HAP-1 (cell line): Measurements from ENCODE around the gene CASQ2.

Source experiments
- DNase-seq, 2 experiments: peaks; one replicate each; pipeline ENCODE4 v3.0.0-alpha.2; 2016 to 2020; ENCODE audit warnings: low spot score in 2 of 2
- H3K27me3 ChIP-seq: fragments of 250-450 bp; sonication (Bioruptor Pico); 2 replicates; pipeline ENCODE4 v1.5.1; 2020; ENCODE audit warnings: low read depth, mild to moderate bottlenecking, moderate library complexity
- H3K36me3 ChIP-seq: fragments of 250-450 bp; sonication (Bioruptor Pico); replicated peaks from 2 replicates; pipeline ENCODE4 v1.5.1; 2020; ENCODE audit warnings: mild to moderate bottlenecking
- H3K4me1 ChIP-seq: fragments of 250-450 bp; sonication (Bioruptor Pico); 2 replicates; pipeline ENCODE4 v1.5.1; 2020; ENCODE audit warnings: mild to moderate bottlenecking
- H3K4me3 ChIP-seq: fragments of 250-450 bp; sonication (Bioruptor Pico); 2 replicates; pipeline ENCODE4 v1.5.1; 2020; ENCODE audit warnings: mild to moderate bottlenecking, moderate library complexity
- H3K9me3 ChIP-seq: fragments of 250-450 bp; sonication (Bioruptor Pico); 2 replicates; pipeline ENCODE4 v1.5.1; 2020; ENCODE audit warnings: mild to moderate bottlenecking, moderate library complexity
- in situ Hi-C: fragments of 300-500 bp; cut with MboI; formaldehyde crosslinking; loops from 3 replicates; pipeline ENCODE4 v1.14.3; 2020; ENCODE audit warnings: low sequenced_read_pairs, inconsistent platforms, mixed read lengths

CASQ2 gene

DNA sequence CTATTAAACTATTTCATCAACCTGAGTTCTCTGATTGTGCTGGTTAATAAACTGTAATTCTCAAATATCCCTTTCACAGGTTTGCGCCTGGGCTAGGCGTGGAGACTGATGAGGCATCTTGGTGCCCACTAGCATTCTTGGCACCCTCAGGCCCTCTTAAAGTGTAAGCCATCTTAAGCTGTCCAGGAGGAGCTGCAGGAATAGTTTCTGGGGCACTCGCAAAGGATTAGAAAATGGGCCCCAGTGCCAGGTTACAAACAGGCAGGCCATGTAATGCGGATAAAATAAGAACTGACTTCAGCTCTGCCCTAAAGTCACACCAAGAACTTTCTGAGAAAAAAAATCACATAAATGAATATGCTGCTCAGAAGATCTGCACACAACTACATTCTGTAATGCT is 1.1 kb downstream of the CASQ2 start:
- H3K4me1 ChIP-seq, result peaks cover 4% of the 10 kb centered on the region
- no peak for DNase-seq
- in situ Hi-C loops, result loop anchor here (25.0 kb wide), 1 partner anchor 630 kb away; no protein-coding TSS in a partner anchor
- H3K9me3 ChIP-seq, result no peaks in the 10 kb centered on the region
- no peaks in the 10 kb centered on the region for H3K27me3 ChIP-seq
- no peak overlapping the region for H3K4me3 ChIP-seq
- H3K36me3 ChIP-seq, result no peaks in the 10 kb centered on the region

DNA sequence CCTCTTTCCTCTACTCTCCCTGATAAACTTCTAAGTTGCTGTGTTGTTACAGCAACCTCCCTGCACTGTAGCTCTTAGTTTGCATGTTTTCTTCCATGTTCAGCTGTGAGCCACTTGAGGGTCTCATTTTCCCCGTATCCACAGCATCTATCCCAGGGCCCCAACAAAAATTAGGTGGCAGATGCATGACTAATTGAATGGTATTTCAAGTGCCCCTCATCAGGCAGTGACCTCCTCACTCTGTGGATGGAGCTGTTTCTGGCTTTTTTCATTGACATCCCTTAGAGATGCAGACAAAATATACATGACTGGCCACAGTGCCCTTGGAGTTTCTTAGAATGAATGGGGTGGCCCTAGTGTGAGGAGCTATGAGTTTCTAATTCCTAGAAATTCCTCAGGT is 3.4 kb downstream of the CASQ2 start:
- no peak for DNase-seq
- H3K4me3 ChIP-seq, result no peak overlapping the region
- in situ Hi-C loops, result loop anchor here (25.0 kb wide), 1 partner anchor 628 kb away; no protein-coding TSS in a partner anchor
- H3K4me1 ChIP-seq, result no peaks in the 10 kb centered on the region
- no peaks in the 10 kb centered on the region for H3K27me3 ChIP-seq
- no peaks in the 10 kb centered on the region for H3K36me3 ChIP-seq
- H3K9me3 ChIP-seq, result no peaks in the 10 kb centered on the region

DNA sequence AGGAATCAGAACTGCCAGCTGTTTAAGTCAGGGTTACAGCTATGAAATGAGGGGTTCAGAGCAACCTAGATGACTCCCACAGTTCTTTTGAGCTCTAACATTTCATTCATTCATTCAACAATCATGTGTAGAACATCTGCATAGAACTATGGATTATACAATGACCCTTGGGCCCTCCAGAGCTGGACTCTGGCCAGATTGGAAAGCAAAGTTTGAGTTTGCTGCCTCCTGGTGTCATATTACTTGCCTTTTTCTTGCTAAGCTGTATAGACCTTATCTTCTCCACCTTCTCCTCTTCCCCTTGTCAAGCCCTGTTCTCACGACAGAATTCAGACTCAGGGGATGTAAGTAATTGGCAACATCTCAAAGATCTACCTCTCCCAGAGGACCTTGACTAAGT is 4.0 kb downstream of the CASQ2 start:
- no peaks in the 10 kb centered on the region for H3K9me3 ChIP-seq
- no peaks in the 10 kb centered on the region for H3K27me3 ChIP-seq
- no peaks in the 10 kb centered on the region for H3K4me1 ChIP-seq
- H3K4me3 ChIP-seq, result no peak overlapping the region
- DNase-seq, result peak; percentile 34 to 60
- no peaks in the 10 kb centered on the region for H3K36me3 ChIP-seq
- in situ Hi-C loops, result loop anchor here (25.0 kb wide), 1 partner anchor 627 kb away; no protein-coding TSS in a partner anchor

DNA sequence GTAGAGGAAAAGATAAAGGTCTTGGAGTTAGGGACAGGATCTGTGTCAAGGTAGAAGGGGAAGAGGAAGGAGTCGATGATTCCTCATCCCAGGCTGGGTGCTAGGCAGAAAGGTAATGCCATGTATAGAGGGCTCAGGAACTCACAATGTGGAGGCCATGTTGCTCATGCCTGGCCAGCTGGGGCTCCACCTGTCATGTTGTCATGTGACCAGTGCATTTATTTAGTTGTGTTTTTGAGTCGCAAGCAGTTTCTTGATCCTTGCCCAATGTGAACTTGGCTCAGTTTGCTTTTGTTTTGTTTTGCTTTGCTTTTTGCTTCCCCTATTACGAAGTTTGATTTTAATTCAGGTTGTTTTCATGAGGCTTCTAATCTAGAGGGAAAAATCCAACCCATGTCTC is 5.7 kb downstream of the CASQ2 start:
- no peaks in the 10 kb centered on the region for H3K4me1 ChIP-seq
- DNase-seq, result no peak
- in situ Hi-C loops, result loop anchor here (25.0 kb wide), 1 partner anchor 625 kb away; no protein-coding TSS in a partner anchor

DNA sequence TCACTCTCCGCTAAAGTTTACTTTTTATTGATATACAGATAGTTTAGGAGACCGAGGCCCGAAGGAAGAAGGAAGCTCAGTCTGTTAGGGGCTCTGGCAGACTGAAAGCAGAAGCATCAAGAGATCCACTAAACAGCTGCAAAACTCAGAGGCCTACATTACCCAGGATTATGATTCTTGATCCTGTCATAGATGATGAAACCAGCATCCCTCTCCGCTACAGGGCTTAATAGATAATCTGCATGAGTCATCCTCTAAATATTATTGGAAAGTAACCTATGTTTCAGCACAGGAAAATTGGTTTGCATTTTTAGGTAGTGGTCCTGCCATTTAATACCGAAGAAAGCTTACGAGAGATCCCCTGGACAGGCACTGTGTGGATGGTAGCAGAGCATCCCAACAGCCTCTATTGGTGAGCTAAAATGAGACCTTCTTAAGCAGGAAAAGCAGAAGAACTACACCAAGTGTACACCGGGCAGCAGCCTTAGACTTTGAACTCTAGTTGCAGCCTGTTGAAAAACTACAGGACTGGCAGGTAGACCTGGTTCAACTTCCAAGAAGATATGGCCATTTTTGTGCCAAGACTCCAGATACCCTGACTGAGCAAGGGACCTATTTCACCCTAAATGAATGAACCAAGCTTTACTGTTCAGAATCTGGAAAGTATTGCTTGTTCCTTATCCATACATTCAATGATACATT is 6.8 kb downstream of the CASQ2 start:
- Histone ChIP-seq H3K36me3 (no peaks in the 10 kb centered on the region), H3K9me3 (no peaks in the 10 kb centered on the region), H3K4me1 (no peaks in the 10 kb centered on the region), H3K27me3 (no peaks in the 10 kb centered on the region), H3K4me3 (no peak overlapping the region)
- in situ Hi-C loops, result loop anchor here (25.0 kb wide), 1 partner anchor 624 kb away; no protein-coding TSS in a partner anchor
- DNase-seq, result no peak

More for the DNA sequence above, 5.7 kb downstream of the CASQ2 start:
- Histone ChIP-seq H3K27me3 (no peaks in the 10 kb centered on the region), H3K9me3 (no peaks in the 10 kb centered on the region), H3K36me3 (no peaks in the 10 kb centered on the region), H3K4me3 (no peak overlapping the region)

DNA sequence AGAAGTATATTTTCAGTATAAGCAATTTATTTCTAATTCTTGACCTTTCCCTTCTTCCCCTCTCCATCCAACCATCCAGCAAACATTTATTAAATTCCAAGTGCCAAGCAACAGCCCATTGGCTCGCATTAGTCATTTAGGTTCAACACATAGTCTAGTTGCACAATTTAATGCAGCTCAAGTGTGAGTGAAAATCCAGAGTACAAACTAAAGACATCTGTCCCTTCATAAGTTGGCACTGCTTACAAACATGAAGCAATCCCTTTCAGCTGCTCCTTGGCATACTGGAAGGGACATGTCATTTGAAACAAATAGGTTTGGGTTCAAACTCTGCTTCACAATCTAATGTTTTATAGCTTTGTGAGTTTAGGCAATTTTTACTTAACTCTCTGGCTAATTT is 10.7 kb downstream of the CASQ2 start:
- Histone ChIP-seq H3K36me3 (no peaks in the 10 kb centered on the region), H3K4me1 (no peaks in the 10 kb centered on the region), H3K9me3 (no peaks in the 10 kb centered on the region), H3K27me3 (no peaks in the 10 kb centered on the region), H3K4me3 (no peak overlapping the region)
- in situ Hi-C loops, result loop anchor here (25.0 kb wide), 1 partner anchor 621 kb away; no protein-coding TSS in a partner anchor
- DNase-seq, result no peak

DNA sequence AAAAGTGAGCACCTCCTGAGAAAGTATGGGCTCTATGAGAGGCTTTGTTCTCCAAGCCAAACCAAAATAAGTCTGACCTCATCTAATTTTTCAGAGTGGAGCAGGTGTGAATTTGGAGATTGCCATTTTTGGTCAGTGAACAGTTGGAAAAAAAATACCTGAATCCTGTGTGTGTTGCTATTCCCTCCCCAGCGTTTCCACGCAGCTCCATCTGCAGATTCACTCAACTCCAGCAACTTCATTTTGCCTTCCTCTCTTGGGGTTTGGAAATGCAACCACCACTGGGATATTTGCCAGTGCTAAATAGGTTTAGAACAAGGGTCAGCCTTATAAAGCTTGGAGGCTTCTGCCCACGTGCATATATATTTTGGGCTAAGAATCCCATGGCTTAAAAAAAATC is 11.2 kb downstream of the CASQ2 start:
- Histone ChIP-seq H3K4me1 (no peaks in the 10 kb centered on the region), H3K36me3 (no peaks in the 10 kb centered on the region), H3K4me3 (no peak overlapping the region), H3K27me3 (no peaks in the 10 kb centered on the region), H3K9me3 (no peaks in the 10 kb centered on the region)
- DNase-seq, result no peak
- in situ Hi-C loops, result loop anchor here (25.0 kb wide), 1 partner anchor 620 kb away; no protein-coding TSS in a partner anchor

DNA sequence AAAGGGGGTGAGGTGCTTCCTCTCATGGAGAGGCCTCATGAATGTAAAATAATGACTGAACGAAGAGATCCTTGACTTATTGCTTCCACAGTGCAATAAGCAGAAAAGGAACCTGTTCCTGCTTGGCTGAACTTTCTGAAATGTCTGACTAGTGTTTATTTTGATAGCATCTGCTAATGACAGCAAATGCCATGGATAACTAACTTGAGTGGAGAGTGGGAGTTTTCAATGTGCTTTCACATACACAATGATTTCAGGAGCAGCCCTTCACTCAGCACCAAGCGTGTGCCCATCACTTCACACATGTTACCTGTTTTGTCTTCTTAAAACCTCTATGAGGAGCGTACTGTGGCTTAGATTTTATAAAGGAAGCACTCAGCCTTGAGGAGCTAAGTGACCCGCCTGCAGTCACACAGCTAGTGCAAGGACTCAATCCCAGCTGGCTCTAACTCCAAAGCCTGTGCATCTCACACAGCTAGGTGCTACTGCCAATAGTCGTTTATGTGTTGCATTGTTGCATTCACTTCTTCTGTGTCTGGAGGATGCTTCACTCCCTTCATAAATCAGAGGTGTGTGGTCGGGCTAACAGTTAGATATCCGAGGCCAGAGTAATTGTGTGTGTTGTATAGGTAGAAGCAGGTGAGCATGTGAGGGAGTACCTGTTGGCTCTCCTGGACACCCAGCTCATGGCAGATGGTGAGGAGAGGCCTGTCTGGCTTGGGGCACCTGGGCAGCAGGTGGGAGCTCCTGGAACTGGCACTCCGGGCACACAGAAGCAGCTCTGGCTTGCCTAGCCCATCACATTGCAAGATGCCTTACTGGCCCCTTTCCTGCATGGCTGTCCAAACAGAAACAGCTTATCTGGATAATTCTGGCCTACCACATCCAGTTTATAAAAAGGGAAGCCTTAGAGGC is 12.8 kb downstream of the CASQ2 start:
- in situ Hi-C loops, result loop anchor here (25.0 kb wide), 1 partner anchor 618 kb away; no protein-coding TSS in a partner anchor
- no peaks in the 10 kb centered on the region for H3K4me1 ChIP-seq
- H3K9me3 ChIP-seq, result no peaks in the 10 kb centered on the region
- H3K4me3 ChIP-seq, result no peak overlapping the region
- no peaks in the 10 kb centered on the region for H3K36me3 ChIP-seq
- no peaks in the 10 kb centered on the region for H3K27me3 ChIP-seq
- no peak for DNase-seq

DNA sequence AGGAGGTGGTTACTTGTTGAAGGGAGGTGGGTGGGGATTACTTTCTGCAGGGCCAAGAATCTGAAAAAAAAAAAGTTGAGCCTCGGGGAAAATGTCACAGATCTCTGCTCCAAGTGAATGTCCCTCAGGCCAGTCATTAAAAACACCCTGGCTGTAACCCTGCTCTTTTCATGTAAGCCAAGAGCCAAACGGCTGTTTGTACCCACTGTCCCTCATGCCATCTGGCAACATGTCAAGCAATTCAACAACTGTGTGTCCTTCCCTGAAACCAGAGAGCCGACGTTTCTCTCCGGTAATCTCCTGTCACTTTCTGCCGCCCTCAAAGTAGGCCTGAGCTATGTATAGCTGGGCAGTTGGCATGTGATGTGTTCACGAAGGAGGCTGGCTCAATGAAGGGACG is 14.7 kb downstream of the CASQ2 start:
- Histone ChIP-seq H3K27me3 (no peaks in the 10 kb centered on the region), H3K36me3 (no peaks in the 10 kb centered on the region), H3K9me3 (no peaks in the 10 kb centered on the region), H3K4me1 (no peaks in the 10 kb centered on the region), H3K4me3 (no peak overlapping the region)
- no peak for DNase-seq
- in situ Hi-C loops, result loop anchor here (25.0 kb wide), 1 partner anchor 617 kb away; no protein-coding TSS in a partner anchor

DNA sequence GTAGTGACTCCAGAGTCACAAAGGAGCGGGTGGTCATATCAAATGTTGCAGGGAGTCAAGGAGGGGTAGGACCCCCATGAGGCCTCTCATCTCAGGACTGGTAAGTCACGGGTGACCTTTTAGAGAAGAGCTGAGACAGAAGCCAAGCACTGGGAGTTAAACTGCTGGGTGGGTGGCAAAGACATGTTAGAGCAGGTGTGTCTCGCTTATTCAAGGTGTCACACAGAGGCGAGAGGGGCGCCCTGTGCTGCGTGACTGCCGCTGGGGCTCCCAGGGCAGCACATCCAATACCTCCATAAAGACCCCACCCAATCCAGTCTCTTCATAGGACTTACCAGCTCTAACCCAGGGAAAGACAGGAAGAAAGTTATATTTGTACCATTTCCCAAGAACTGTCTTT is 15.2 kb downstream of the CASQ2 start:
- no peaks in the 10 kb centered on the region for H3K27me3 ChIP-seq
- H3K36me3 ChIP-seq, result no peaks in the 10 kb centered on the region
- H3K4me3 ChIP-seq, result no peak overlapping the region
- in situ Hi-C loops, result loop anchor here (25.0 kb wide), 1 partner anchor 616 kb away; no protein-coding TSS in a partner anchor
- H3K9me3 ChIP-seq, result no peaks in the 10 kb centered on the region
- no peak for DNase-seq
- no peaks in the 10 kb centered on the region for H3K4me1 ChIP-seq

DNA sequence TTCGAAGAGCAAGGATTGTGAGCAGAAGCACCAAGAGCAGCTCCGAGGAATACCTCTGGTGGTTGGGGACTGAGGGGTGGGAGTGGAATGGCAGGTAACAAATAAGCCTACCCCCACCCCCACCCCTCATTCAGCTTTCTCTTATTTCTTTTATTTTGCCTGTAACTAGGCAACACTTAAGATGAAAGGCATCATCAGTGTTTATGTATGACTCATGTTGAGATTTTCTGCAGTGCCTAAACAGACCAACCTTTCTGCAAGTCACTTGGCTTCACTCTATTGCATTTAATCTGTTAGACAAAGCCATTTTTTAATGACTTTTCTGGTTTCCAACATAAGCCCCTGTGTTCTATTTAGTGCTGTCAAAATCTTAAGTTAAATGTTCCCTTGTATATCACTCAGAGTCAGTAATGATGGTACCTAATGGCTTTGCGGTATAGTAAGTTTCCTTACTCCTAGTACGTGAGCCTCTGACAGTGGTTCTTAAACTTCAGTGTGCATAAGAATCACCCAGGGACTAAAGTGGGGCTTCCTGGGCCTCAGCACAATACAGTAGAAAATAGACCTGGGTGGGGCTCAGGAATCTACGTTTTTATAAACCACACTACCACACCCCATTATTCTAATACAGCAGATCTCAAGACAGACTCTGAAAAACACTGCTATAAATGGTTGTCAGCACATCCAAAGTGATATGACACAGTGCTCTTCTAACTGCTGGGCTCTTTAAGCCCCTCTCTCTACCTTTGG is 19.9 kb downstream of the CASQ2 start:
- Histone ChIP-seq H3K9me3 (no peaks in the 10 kb centered on the region), H3K27me3 (peaks cover 2% of the 10 kb centered on the region; the same call in 1 of the 2 replicates), H3K4me3 (no peak overlapping the region), H3K4me1 (no peaks in the 10 kb centered on the region), H3K36me3 (no peaks in the 10 kb centered on the region)
- no peak for DNase-seq
- in situ Hi-C loops, result no loop called here

DNA sequence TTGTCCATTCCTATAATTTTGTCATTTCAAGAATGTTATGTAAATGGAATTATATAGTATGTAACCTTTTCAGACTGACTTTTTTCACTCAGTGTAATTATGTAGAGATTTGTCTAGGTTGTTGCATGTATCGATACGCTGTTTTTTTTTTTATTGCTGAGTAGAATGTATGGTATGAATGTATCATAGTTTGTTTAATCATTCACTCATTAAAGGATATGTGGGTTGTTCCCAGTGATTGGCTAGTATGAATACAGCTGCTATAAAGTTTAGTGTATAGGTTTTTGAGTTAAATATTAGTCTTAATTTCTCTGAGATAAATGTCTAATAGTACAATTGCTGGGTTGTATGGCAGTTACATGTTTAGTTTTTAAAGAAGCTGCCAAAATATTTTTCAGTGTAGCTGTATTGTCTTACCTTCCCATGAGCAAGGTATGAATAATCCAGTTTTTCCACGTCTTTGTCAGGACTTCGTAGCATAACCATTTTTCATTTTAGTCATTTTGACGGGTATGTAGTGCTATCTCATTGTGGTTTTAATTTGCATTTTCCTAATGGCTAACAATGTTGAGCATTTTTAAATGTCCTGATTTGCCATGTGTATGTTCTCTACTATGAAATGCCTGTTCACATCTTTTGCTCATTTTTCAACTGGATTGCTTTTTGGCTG is 22.4 kb downstream of the CASQ2 start:
- Histone ChIP-seq H3K9me3 (no peaks in the 10 kb centered on the region), H3K27me3 (peaks cover 2% of the 10 kb centered on the region; the same call in 1 of the 2 replicates), H3K36me3 (no peaks in the 10 kb centered on the region), H3K4me3 (no peak overlapping the region), H3K4me1 (no peaks in the 10 kb centered on the region)
- DNase-seq, result no peak
- in situ Hi-C loops, result no loop called here
